IPS-20b (cell line): Measurements from ENCODE around the gene FSTL4.

Source experiments
- H3K27ac ChIP-seq: one replicate; pipeline ENCODE4 v1.5.1; 2013; ENCODE audit warnings: low read length
- H3K27me3 ChIP-seq: 2 replicates; pipeline ENCODE4 v1.6.1; 2013; ENCODE audit warnings: mild to moderate bottlenecking, low read length, inconsistent platforms; ENCODE audit not compliant: insufficient read depth
- H3K36me3 ChIP-seq: 2 replicates; pipeline ENCODE4 v1.6.1; 2013; ENCODE audit warnings: low read depth, mild to moderate bottlenecking, inconsistent platforms, low read length, moderate library complexity; ENCODE audit not compliant: insufficient read depth
- H3K4me1 ChIP-seq: 2 replicates; pipeline ENCODE4 v1.6.1; 2013; ENCODE audit warnings: mild to moderate bottlenecking, control low read depth, inconsistent platforms, low read length, moderate library complexity; ENCODE audit not compliant: insufficient read depth
- H3K4me3 ChIP-seq: 2 replicates; pipeline ENCODE4 v1.5.1; 2013; ENCODE audit warnings: mild to moderate bottlenecking, low read length, inconsistent platforms
- H3K9ac ChIP-seq: 2 replicates; pipeline ENCODE4 v1.6.1; 2013; ENCODE audit warnings: low read depth, mild to moderate bottlenecking, inconsistent platforms, low read length, moderate library complexity
- H3K9me3 ChIP-seq: 2 replicates; pipeline ENCODE4 v1.6.1; 2013; ENCODE audit warnings: mild to moderate bottlenecking, low read depth, low read length, inconsistent platforms; ENCODE audit not compliant: insufficient read depth

FSTL4 gene

DNA sequence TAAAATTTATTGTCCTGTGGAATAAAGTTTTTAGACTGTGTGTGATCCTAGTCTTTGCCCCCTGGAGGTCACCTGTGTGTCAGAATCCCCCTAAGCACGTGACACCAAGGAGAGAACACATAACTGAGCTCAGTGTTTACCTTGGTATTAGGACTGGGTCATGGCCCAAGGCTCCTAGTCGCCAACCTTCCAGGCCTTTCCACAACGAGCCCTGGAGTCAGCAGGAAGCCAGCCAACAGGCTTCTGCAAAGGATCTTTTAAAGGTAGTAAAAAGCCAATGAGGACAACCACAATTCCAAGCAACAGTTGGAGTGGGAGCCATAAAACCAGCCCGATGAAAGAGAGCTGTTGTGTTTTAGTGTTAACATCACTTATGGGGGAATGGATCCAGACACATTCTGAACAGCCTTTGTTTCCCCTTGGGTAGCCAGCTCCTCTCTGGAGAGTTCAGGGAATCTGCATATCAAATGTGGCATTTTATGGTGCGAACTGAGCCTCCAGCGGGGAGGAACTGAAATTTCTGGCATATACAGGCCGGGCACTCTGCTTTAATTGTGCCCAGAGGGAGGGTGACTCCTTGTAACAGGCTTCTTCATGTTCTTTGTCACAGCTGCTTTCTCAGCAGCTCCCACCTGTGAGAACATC lies 239.9 kb downstream of the FSTL4 start:
- no peak overlapping the region for H3K4me3 ChIP-seq
- H3K9ac ChIP-seq, result no peak overlapping the region
- no peaks in the 10 kb centered on the region for H3K4me1 ChIP-seq
- H3K27me3 ChIP-seq, result no peaks in the 10 kb centered on the region
- H3K9me3 ChIP-seq, result peaks cover 13% of the 10 kb centered on the region
- H3K36me3 ChIP-seq, result no peaks in the 10 kb centered on the region
- H3K27ac ChIP-seq, result no peak overlapping the region

- H3K4me1 ChIP-seq, result no peaks in the 10 kb centered on the region
- no peak overlapping the region for H3K9ac ChIP-seq
- no peaks in the 10 kb centered on the region for H3K27me3 ChIP-seq
- no peak overlapping the region for H3K27ac ChIP-seq
- peaks cover 6% of the 10 kb centered on the region for H3K9me3 ChIP-seq
- H3K36me3 ChIP-seq, result no peaks in the 10 kb centered on the region
- no peak overlapping the region for H3K4me3 ChIP-seq
Measured at GRCh38 chr5:133371371-133372155, 240.8 kb downstream of the FSTL4 start.

GRCh38 chr5:133370904-133371303 lies 241.4 kb downstream of the FSTL4 start:
- Histone ChIP-seq H3K27me3 (no peaks in the 10 kb centered on the region), H3K9me3 (peaks cover 6% of the 10 kb centered on the region), H3K4me1 (no peaks in the 10 kb centered on the region), H3K36me3 (no peaks in the 10 kb centered on the region), H3K4me3 (no peak overlapping the region), H3K9ac (no peak overlapping the region), H3K27ac (no peak overlapping the region)

DNA sequence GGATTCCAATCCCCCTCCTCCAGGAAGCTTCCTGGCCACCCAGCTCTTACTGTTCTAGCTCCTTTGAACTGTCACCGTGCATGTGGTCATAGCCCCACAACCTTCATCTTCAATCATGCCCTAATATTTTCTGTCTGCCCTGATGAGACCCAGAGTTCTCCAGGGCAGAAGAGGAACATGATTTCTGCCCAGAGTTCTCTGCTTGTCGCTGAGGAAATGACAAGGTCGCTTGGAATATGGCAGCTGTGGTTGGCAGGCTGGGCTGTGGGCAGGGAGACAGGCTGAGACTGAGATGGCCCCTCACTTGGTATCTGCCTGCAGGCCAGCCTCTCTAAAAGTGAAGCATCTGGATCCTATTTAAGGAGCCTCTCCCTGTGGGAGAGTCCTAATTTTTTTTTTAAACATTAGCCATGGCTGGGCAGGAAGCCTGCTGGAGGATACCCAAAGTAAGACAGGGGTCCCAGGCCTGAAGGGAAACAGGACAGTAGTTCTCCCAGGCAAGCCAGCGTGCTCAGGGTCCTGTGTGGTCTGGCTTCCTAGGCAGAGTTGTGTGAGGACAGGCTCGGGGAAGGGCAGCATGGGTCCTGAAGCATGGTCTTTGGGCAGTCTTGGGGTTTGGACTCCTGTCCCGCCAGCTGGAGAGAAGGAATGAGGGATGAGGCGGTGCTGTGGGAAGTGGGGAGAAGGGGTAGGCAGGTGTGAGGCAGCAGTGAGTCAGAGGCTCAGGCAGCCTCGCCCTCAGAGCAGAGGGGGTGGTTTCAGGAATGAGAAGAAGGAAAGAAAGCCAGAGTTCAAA lies 242.1 kb downstream of the FSTL4 start:
- Histone ChIP-seq H3K4me1 (peaks cover 4% of the 10 kb centered on the region; the same call in 1 of the 2 replicates), H3K9me3 (peaks cover 6% of the 10 kb centered on the region), H3K4me3 (no peak overlapping the region), H3K27me3 (no peaks in the 10 kb centered on the region), H3K27ac (no peak overlapping the region), H3K9ac (no peak overlapping the region), H3K36me3 (no peaks in the 10 kb centered on the region)

- Histone ChIP-seq H3K27me3 (peaks cover 7% of the 10 kb centered on the region; the same call in 1 of the 2 replicates), H3K9me3 (no peaks in the 10 kb centered on the region), H3K9ac (no peak overlapping the region), H3K36me3 (no peaks in the 10 kb centered on the region), H3K4me3 (no peak overlapping the region), H3K27ac (no peak overlapping the region), H3K4me1 (peaks cover 12% of the 10 kb centered on the region)
Measured at GRCh38 chr5:133368916-133369783, 243.2 kb downstream of the FSTL4 start.

DNA sequence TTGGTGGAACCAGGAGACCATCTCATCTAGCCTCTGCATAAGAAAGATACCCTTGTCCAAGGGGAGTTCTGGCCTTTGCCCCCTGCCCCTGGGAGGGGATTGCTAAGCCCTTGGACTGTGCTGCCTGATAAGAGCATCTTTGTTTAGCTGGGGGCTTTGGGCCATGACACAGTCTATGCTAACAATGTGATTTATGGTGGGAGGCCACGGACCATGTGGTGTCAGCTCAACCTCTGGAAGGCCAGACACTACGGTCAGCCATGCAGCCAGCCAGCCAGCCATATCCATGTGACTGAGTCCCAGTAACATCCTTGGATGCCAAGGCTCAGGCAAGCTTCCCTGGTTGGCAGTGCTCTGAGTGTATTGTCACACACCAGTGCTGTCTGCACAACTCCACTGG lies 244.4 kb downstream of the FSTL4 start:
- H3K9me3 ChIP-seq, result no peaks in the 10 kb centered on the region
- peaks cover 17% of the 10 kb centered on the region for H3K4me1 ChIP-seq
- H3K27me3 ChIP-seq, result peaks cover 7% of the 10 kb centered on the region; the same call in 1 of the 2 replicates
- no peak overlapping the region for H3K9ac ChIP-seq
- H3K4me3 ChIP-seq, result no peak overlapping the region
- no peak overlapping the region for H3K27ac ChIP-seq
- H3K36me3 ChIP-seq, result no peaks in the 10 kb centered on the region

GRCh38 chr5:133367071-133367786 lies 245.1 kb downstream of the FSTL4 start:
- Histone ChIP-seq H3K9ac (no peak overlapping the region), H3K36me3 (no peaks in the 10 kb centered on the region), H3K9me3 (no peaks in the 10 kb centered on the region), H3K4me3 (no peak overlapping the region), H3K27me3 (peaks cover 7% of the 10 kb centered on the region; the same call in 1 of the 2 replicates), H3K4me1 (peaks cover 17% of the 10 kb centered on the region), H3K27ac (no peak overlapping the region)

DNA sequence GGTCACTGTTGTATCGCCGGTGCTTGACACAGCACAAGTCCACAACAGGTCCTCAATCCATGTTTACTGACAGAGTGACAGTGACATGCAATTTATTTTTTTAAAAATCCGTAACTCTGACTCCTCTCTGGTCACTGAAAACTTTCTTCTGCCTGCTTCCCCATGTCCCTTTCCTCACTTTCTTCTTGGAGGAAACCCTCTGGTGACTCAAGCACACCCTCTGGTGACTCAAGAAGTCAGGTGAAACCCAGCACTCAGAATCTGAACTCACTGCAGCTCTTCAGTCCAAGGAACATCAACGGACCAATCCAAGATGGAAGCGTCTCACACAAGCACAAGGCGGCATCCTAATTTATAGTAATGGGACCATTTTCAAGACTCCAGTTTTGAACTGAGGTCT lies 245.9 kb downstream of the FSTL4 start:
- no peaks in the 10 kb centered on the region for H3K9me3 ChIP-seq
- H3K36me3 ChIP-seq, result no peaks in the 10 kb centered on the region
- peaks cover 7% of the 10 kb centered on the region; the same call in 1 of the 2 replicates for H3K27me3 ChIP-seq

DNA sequence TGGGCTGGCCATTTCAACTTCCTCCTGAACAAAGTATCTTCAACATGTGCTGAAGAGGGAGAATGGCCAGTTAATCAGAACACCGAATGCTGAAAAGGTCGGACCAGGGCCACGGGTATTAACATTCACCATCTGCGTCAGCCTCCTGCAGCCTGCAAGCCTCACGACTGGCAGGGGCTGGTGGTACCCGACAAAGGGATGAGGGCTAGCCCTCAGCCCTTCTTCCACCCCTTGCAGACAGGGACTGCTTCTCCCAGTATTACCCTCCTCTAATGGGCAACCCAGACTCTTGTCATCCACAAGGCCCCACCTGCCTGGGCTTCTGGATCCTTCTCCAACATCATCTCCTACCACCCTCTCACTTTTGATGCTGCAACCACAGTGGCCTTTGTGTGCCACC lies 246.6 kb downstream of the FSTL4 start:
- H3K4me1 ChIP-seq, result peaks cover 21% of the 10 kb centered on the region
- H3K9ac ChIP-seq, result no peak overlapping the region
- no peak overlapping the region for H3K27ac ChIP-seq
- peaks cover 7% of the 10 kb centered on the region; the same call in 1 of the 2 replicates for H3K27me3 ChIP-seq
- no peaks in the 10 kb centered on the region for H3K9me3 ChIP-seq
- no peaks in the 10 kb centered on the region for H3K36me3 ChIP-seq
- H3K4me3 ChIP-seq, result no peak overlapping the region

More for the DNA sequence above, 245.9 kb downstream of the FSTL4 start:
- Histone ChIP-seq H3K27ac (no peak overlapping the region), H3K4me1 (peaks cover 17% of the 10 kb centered on the region), H3K4me3 (no peak overlapping the region), H3K9ac (no peak overlapping the region)

DNA sequence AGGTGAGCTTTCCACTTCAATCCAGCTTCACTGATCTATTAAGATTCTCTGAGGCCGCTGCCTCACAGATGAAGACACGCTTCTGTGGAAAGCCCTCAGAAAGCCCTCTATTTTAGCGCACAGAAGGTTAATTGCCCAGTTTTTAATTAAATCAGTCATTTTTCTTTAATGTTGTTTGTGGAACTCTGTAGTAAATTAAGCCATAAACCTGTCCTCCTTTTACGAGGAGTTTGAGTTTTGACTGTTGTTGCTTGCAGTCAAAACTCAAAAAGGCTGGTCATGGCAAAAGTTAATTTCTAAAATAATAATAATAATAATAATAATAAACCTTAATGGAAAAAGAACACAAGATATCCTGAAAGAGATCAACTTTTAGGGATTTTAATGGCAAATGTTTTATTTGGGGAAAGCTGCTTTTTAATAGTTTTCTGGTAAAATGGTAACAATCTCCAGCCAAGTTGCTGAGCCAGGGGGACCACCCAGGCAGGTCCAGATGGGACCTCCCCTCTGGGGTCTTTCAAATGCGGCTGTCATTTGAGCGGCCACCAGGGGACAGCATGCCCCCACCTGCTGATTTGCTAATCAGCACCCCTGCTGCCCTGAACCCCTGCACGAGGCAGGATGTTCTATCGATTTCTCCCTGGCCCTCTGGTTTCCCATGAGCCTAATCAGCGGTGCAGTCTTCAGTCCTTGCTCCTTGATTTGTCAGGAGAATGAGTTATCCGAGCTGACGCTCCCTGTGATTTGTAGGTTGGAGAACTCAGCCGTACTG lies 247.2 kb downstream of the FSTL4 start:
- H3K27me3 ChIP-seq, result peaks cover 7% of the 10 kb centered on the region; the same call in 1 of the 2 replicates
- no peak overlapping the region for H3K4me3 ChIP-seq

More for the DNA sequence above, 247.2 kb downstream of the FSTL4 start:
- no peaks in the 10 kb centered on the region for H3K9me3 ChIP-seq
- no peaks in the 10 kb centered on the region for H3K36me3 ChIP-seq
- H3K4me1 ChIP-seq, result peaks cover 22% of the 10 kb centered on the region
- H3K9ac ChIP-seq, result no peak overlapping the region
- H3K27ac ChIP-seq, result no peak overlapping the region
